HEK293T (cell line): ENCODE data around the gene SPEF2.

Experiments
- ARNT ChIP-seq: fragments of 450-650 bp; IDR thresholded peaks from 2 replicates; pipeline ENCODE4 v1.6.1; 2017; ENCODE audit warnings: mild to moderate bottlenecking
- BHLHE40 ChIP-seq: fragments of 450-650 bp; IDR thresholded peaks from 2 replicates; pipeline ENCODE4 v1.6.1; 2016; ENCODE audit warnings: mild to moderate bottlenecking, moderate library complexity, borderline replicate concordance
- ELF4 ChIP-seq: fragments of 450-650 bp; IDR thresholded peaks from 2 replicates; pipeline ENCODE4 v1.6.1; 2017; ENCODE audit warnings: antibody characterized with exemption
- FOXA1 ChIP-seq: fragments of 450-650 bp; IDR thresholded peaks from 2 replicates; pipeline ENCODE4 v1.6.1; 2016; ENCODE audit warnings: mild to moderate bottlenecking
- FOXK2 ChIP-seq: fragments of 450-650 bp; IDR thresholded peaks from 2 replicates; pipeline ENCODE4 v1.6.1; 2016; ENCODE audit warnings: mild to moderate bottlenecking
- FOXM1 ChIP-seq: fragments of 450-650 bp; IDR thresholded peaks from 2 replicates; pipeline ENCODE4 v1.6.1; 2017; ENCODE audit warnings: mild to moderate bottlenecking, borderline replicate concordance
- HDGF ChIP-seq: fragments of 450-650 bp; IDR thresholded peaks from 2 replicates; pipeline ENCODE4 v1.6.1; 2017; ENCODE audit warnings: antibody characterized with exemption, borderline replicate concordance
- LEF1 ChIP-seq: fragments of 450-650 bp; IDR thresholded peaks from 2 replicates; pipeline ENCODE4 v1.6.1; 2017; ENCODE audit warnings: mild to moderate bottlenecking, borderline replicate concordance
- NFRKB ChIP-seq: fragments of 450-650 bp; IDR thresholded peaks from 2 replicates; pipeline ENCODE4 v1.6.1; 2016; ENCODE audit warnings: mild to moderate bottlenecking, moderate library complexity
- SP1 ChIP-seq: fragments of 450-650 bp; IDR thresholded peaks from 2 replicates; pipeline ENCODE4 v1.6.1; 2017
- SUZ12 ChIP-seq: fragments of 450-650 bp; IDR thresholded peaks from 2 replicates; pipeline ENCODE4 v1.6.1; 2016; ENCODE audit warnings: mild to moderate bottlenecking
- ZNF384 ChIP-seq: fragments of 450-650 bp; IDR thresholded peaks from 2 replicates; pipeline ENCODE4 v1.6.1; 2016

DNA sequence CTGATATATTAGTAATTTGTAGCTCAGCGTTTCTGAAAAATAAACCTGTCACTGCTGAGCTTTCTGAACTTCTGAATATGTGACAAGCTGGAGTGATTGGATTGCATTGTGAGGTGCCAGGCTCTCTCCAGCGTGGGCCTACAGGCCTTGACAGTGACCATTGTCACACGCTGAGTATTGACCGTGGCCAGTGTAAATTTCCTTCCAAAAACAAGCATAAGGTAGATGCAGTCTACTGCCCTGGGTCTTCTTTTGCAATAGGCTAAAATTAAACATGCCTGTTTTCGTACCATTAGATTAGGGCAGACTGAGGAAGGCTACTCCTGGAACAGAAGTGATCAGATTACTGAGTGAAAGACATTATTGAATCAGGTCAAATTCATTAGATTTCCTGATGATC lies 60.2 kb downstream of the SPEF2 start:
- TF ChIP-seq SUZ12: no peak
- no peak for TF ChIP-seq BHLHE40
- no peak for TF ChIP-seq SP1
- TF ChIP-seq ELF4: no peak
- TF ChIP-seq NFRKB: no peak
- TF ChIP-seq ARNT: no peak
- TF ChIP-seq FOXK2: no peak
- no peak for TF ChIP-seq FOXA1
- no peak for TF ChIP-seq ZNF384
- no peak for TF ChIP-seq HDGF
- no peak for TF ChIP-seq FOXM1
- TF ChIP-seq LEF1: no peak
